ENCODE data around the gene ENOX2. TPM values are rescaled to one million over a fixed set of nuclear protein-coding genes. Genes with fewer than 3 reads are reported as not detected.

The ENOX2 gene
- total RNA-seq, 3 donors from 2014 or later: 11.5 to 20.3 (median 15.2) TPM

DNA sequence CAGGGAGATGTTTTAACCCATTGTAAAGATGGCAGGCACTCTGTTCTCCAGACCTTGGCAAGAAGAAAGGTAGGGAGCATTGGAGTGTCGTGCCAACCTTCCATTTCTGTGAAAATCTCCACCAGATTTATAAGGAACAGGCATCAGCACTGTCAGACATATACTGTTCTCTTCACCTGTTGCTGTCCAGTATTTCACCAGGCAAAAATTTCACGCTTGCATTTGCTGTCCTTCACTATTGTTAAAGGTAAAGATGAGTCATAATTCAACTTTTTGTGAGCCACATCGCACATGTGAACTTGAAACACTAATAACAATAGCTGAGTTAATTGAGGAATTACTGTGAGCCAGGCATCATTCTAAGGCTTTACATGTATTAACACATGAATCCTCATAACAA lies 203.4 kb downstream of the ENOX2 start:
- no peak for DNase-seq (ENCODE audit: low spot score in 2 of 2)
- H3K4me1 ChIP-seq: no peaks in the 10 kb centered on the region
- no peak overlapping the region for H3K27ac ChIP-seq
- no peak overlapping the region for H3K4me3 ChIP-seq
- H3K27me3 ChIP-seq: peaks cover 0 to 5% of the 10 kb centered on the region in 2 donors
- no peaks in the 10 kb centered on the region for H3K9me3 ChIP-seq
- TF ChIP-seq POLR2AphosphoS5 (IDR thresholded peaks at IDR 0.05) (no peak), POLR2A (IDR thresholded peaks at IDR 0.05) (no peak)
- TF ChIP-seq, protein P1, sequence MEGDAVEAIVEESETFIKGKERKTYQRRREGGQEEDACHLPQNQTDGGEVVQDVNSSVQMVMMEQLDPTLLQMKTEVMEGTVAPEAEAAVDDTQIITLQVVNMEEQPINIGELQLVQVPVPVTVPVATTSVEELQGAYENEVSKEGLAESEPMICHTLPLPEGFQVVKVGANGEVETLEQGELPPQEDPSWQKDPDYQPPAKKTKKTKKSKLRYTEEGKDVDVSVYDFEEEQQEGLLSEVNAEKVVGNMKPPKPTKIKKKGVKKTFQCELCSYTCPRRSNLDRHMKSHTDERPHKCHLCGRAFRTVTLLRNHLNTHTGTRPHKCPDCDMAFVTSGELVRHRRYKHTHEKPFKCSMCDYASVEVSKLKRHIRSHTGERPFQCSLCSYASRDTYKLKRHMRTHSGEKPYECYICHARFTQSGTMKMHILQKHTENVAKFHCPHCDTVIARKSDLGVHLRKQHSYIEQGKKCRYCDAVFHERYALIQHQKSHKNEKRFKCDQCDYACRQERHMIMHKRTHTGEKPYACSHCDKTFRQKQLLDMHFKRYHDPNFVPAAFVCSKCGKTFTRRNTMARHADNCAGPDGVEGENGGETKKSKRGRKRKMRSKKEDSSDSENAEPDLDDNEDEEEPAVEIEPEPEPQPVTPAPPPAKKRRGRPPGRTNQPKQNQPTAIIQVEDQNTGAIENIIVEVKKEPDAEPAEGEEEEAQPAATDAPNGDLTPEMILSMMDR (IDR thresholded peaks at IDR 0.05): no peak
- H3K36me3 ChIP-seq: no peaks in the 10 kb centered on the region
- intact Hi-C loops (cut with DNase I; ENCODE audit: low total_unique reads): loop anchor here (1.0 kb wide), 1 partner anchor 9 kb away; no protein-coding TSS in a partner anchor

DNA sequence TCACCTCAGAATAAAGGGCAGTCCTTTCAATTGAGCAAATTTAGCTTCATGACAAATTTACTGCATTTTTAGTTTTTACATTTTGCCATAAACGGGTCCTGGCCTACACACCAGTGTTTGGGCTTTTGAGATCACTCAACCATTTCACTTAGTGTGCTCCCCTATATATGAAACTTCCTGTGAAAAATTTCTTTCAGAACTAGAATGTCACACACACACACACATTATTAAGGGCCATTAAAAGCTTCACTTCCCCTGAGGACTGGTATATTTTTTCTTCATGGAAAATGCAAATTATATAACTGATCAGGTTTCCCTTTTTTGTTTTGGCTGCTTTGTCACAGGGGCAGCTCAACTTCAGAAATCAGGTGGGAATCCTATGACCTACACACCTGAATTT lies 206.5 kb downstream of the ENOX2 start:
- no peak overlapping the region for H3K27ac ChIP-seq
- H3K27me3 ChIP-seq: peaks cover 0 to 5% of the 10 kb centered on the region in 2 donors
- no peaks in the 10 kb centered on the region for H3K36me3 ChIP-seq
- TF ChIP-seq, protein P1 (IDR thresholded peaks at IDR 0.05): no peak
- no peak for TF ChIP-seq POLR2AphosphoS5 (IDR thresholded peaks at IDR 0.05)
- TF ChIP-seq POLR2A (IDR thresholded peaks at IDR 0.05): no peak
- intact Hi-C loops (cut with DNase I; ENCODE audit: low total_unique reads): no loop called here
- no peak for DNase-seq (ENCODE audit: low spot score in 2 of 2)
- H3K9me3 ChIP-seq: no peaks in the 10 kb centered on the region
- H3K4me3 ChIP-seq: no peak overlapping the region
- no peaks in the 10 kb centered on the region for H3K4me1 ChIP-seq

DNA sequence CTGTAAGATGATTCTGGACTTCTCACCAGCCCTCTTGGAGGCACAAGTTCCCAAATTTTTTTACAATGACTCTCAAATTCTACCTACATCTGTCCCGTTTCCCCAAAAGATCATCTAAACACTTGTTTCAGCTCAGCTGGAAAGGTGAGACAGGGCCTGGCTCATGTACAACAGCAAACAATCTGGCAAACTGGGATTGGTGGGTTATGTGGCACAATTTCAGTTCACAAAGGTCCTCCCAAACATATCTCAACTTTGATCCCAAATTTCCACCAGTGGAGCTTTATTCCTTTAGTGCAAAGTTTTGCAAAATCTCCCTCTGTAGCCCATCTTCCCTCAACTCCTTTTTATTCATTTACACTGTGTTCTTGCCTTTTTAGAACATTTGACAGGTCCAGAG lies 207.1 kb downstream of the ENOX2 start:
- intact Hi-C loops (cut with DNase I; ENCODE audit: low total_unique reads): no loop called here
- H3K4me3 ChIP-seq: no peak overlapping the region
- no peaks in the 10 kb centered on the region for H3K36me3 ChIP-seq
- peaks cover 0 to 8% of the 10 kb centered on the region in 2 donors for H3K27me3 ChIP-seq
- TF ChIP-seq, protein P1 (IDR thresholded peaks at IDR 0.05): no peak
- TF ChIP-seq POLR2A (IDR thresholded peaks at IDR 0.05): no peak
- TF ChIP-seq POLR2AphosphoS5 (IDR thresholded peaks at IDR 0.05): no peak
- no peak for DNase-seq (ENCODE audit: low spot score in 2 of 2)
- no peaks in the 10 kb centered on the region for H3K4me1 ChIP-seq
- no peaks in the 10 kb centered on the region for H3K9me3 ChIP-seq
- no peak overlapping the region for H3K27ac ChIP-seq

DNA sequence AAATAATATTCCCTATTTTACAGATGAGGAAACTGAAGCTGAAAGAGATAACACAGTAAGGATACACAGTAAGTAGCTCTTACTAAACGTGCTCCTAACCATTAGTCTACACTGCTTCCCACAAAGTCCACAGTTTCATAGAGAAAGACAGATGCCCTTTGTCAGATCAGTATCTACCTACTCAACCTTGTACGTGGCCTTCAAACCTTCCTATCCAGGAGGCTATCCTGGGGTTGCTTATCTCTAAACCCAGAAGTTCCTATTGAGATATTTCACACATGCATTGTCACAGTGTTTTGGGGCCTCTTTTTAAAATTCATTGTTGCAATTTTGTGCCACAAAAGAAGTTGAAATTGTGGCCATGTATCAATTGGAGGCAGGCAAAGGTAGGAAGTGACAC lies 208.0 kb downstream of the ENOX2 start:
- DNase-seq (ENCODE audit: low spot score in 2 of 2): no peak
- Histone ChIP-seq H3K27me3 (peaks cover 0 to 7% of the 10 kb centered on the region in 2 donors), H3K4me3 (no peak overlapping the region), H3K27ac (no peak overlapping the region), H3K4me1 (no peaks in the 10 kb centered on the region), H3K9me3 (no peaks in the 10 kb centered on the region), H3K36me3 (no peaks in the 10 kb centered on the region)
- TF ChIP-seq, protein P1 (IDR thresholded peaks at IDR 0.05): no peak
- TF ChIP-seq POLR2A (IDR thresholded peaks at IDR 0.05) (no peak), POLR2AphosphoS5 (IDR thresholded peaks at IDR 0.05) (no peak)
- intact Hi-C loops (cut with DNase I; ENCODE audit: low total_unique reads): no loop called here

DNA sequence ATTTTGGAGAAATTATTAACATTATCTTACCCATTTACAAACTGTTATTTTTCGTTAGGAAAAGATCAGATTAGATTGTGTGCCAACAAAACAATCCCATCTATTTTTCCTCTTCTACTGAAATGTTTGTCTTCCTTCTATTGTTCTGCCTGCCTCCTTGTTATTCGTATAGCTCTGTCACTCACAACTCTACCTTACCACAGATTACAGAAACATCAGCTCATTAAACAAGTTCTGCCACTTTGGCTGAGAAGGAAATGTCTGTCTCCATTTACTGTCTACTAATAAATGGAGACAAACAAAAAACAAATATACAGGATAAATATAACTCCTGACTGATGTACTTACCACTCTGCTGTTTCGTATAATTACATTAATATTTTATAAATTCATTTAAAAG lies 211.4 kb downstream of the ENOX2 start:
- Histone ChIP-seq H3K27me3 (peaks cover 0 to 4% of the 10 kb centered on the region in 2 donors), H3K4me3 (no peak overlapping the region), H3K27ac (no peak overlapping the region), H3K4me1 (no peaks in the 10 kb centered on the region), H3K36me3 (no peaks in the 10 kb centered on the region), H3K9me3 (no peaks in the 10 kb centered on the region)
- intact Hi-C loops (cut with DNase I; ENCODE audit: low total_unique reads): no loop called here
- no peak for DNase-seq (ENCODE audit: low spot score in 2 of 2)
- no peak for TF ChIP-seq POLR2A (IDR thresholded peaks at IDR 0.05)
- TF ChIP-seq POLR2AphosphoS5 (IDR thresholded peaks at IDR 0.05): no peak
- TF ChIP-seq, protein P1 (IDR thresholded peaks at IDR 0.05): no peak
